Stimulated activated CD8-positive, alpha-beta memory T cell treated with anti-CD3 and anti-CD28 coated beads, Interleukin-2, amount 100 ng/mL, for 1 hour (primary cell): ENCODE data around the gene THADA.
"Not testable (repeated sequence)": the region's sequence is repeated elsewhere in the genome, so short reads cannot be mapped to it uniquely, and the experiment has no call there.

Experiments used
- DNase-seq, 2 donors: peaks; one replicate each; pipeline ENCODE4 v3.0.0-alpha.2; 2020; ENCODE audit warnings: low read depth in 2 of 2

THADA gene

GRCh38 chr2:43465234-43465633 is 130.6 kb downstream of the THADA start:
- no peak for DNase-seq

DNA sequence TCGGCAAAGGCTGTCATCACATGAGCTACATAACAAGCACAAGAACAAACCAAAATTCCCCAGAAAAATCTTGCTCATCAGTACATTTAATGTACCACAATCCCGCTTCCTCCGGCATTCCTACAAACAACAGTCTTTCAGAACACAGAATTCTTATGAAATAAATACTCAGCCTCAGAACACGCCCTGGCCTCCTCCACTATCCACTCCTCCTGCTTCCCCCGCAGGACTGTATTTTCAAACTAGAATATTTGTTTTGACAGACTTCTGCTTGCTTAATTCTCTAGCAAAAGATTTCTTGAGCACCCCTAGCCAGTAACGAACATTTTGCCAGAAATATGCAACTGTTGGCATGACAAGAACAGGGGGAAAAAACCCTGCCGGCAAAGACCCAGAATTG is 131.2 kb downstream of the THADA start:
- DNase-seq: no peak

DNA sequence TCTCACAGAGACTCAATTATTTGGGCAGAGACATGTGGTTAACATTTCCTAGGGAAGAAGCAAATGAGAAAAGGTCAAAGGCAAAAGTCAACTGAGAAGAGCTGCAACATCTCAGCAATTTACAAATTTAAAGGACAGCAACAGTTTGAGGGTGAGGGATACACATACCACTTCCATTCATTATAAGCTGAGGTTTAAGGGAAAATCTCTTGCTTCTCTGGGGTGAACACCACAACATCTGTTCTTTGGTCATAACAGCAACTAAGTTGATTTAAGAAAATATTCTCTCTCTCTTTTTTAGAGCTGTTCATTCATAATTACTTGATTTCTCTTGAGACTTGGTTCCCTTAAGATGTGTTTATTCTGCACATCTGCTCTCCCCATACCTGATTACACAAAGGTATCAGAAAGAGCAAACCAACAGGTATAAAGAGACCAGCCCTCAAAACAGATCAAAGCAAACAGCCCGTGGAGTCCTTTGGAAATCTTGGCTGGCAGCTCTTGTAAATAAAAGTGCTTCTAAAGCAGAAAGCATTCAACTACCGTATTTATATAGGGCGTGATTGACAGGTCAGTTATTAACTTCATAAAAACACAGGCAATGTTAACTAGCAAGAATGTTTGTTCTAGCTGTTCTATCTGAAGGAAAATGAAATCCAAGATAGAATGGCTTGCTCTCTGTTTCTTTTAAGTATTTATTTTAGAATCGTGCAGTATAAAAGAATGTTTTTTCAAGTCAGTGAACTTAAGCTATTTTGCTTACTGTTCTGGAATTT is 132.8 kb downstream of the THADA start:
- DNase-seq: no peak

GRCh38 chr2:43461453-43462073 is 134.3 kb downstream of the THADA start:
- DNase-seq: no peak

GRCh38 chr2:43460611-43461365 is 135.1 kb downstream of the THADA start:
- DNase-seq: no peak

GRCh38 chr2:43460174-43460546 is 135.7 kb downstream of the THADA start:
- no peak for DNase-seq

DNA sequence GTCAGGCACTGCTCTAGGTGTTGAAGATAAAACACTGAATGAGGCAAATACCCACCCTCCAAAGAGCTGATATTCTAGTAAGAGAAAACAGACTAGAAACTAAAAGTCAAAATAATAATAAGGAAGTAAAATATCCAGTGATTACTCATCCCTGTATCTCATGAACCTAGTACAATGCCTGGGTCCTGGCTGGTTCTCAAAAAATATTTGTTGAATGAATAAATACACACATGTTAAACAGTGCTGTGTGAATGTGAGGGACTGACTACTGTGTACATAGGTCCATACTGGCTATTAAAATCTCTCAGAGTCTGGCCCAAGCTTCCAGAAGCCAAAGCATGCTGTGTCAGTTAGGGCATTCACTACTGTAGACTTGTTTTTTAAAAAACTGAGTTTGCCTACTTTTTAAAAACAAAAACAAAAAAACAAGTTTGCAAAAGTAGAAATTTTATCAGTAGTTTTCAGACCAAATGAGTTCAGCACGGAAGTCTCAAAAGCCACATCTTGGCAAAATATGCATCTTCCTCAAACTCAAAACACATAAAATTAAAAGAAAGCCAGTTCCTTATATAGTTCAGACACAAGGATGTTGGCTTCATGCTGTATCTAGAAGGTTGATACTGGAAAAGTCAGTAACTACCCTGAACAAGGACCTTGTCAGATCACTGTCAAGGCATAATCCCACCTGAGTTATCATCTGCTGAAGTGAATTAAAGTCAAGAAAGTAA is 136.2 kb downstream of the THADA start:
- DNase-seq: no peak

DNA sequence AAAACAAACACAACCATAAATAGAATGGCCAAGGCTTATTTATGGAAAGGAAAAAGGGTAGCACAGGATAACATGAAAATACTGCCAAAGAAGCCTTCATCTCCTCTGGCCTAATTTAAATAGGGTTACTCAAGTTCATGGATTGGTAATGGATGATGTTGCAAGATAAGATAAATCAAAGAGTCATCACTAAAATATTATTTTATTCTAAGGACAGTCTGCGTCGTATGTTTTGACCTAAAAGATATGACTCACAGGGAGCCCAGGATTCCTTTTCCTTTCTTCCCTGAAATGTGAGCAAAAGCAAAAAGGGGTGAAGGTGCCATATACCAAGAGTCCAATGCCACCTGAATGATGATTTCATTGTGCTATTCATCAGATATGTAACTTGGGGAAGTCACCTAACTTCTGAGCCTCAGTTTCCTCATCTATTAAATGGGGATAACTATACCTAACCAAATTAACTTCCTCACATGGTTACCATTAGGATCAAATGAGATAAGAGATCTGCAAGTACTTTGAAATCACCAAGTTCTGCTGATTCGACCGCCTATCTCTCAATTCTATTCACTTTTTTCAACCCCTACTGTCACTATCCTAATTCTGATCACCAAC is 137.7 kb downstream of the THADA start:
- no peak for DNase-seq

DNA sequence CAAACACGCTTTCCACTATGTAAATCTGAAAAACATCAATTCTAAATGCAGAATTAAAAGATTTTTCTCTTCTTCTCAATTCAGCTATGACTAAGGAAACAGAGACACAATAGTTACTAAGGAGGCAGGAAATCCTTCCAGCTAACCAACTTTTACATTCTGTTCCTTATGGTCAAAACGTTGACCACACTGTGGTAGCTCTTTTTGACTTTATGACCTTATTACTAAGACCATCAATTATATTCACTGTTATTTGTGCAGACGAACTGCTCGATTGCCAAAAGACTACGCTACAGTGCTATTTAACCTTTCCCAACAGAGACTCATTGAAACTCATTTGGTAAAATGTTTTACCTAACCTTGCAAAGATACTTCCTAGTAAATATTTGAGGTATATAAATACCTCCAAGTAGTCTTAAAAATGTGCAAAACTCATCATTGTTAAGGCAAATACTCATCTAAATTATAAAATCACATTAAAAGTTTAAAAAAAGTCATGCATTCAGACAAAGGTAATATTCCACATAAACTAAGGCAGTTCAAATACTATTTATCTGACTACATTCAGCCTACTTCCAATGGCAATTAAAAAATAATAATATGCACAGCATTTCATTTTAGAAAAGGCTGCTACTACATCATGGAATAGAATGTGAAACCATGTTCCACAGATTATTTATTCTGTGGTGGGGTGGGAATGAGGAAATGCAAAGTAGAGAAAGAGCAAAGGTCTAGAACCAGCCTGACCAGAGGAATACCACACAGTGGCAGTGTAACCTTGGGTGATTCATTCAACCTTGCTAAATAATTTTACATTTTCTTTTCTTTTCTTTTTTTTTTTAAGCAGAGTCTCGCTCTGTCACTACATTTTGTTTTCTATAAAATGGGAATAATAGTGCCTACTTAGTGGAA is 139.9 kb downstream of the THADA start:
- DNase-seq: no peak

DNA sequence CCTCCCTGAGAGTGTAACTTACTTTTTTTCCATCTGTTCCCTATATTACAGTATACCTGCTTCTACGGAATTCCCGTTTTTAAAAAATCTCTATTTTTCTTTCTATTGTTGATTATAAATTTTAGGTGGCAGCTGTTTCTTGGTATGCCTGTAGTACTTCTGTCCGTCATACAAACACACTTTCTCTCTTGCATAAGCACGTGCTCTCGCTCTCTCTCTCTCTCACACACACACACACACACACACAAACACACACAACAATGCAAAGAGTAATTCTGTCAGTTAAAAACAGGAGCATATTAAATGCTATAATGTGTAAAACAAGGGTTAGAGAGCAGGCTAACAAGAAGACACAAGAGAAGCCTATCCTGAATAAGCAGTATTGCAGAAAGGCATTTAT is 140.5 kb downstream of the THADA start:
- no peak for DNase-seq

DNA sequence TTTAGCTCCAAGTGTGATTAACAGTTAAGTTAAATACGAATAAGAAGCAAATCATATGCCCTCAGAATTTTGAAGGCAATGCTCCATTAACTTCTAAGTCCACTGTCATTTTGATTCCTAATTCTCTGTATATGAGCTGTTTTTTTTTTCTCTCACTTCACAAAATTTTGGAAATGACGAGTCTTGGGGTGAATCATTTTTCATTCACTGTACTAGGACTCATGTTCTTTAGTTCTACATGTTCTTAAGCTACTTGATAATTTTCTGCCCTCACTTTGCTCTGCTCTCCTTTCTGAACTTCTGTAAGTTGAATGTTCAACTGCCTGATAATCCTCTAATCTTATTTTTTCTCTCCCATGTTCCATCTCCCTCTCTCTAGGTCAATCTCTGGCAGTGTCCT is 141.0 kb downstream of the THADA start:
- DNase-seq: no peak

DNA sequence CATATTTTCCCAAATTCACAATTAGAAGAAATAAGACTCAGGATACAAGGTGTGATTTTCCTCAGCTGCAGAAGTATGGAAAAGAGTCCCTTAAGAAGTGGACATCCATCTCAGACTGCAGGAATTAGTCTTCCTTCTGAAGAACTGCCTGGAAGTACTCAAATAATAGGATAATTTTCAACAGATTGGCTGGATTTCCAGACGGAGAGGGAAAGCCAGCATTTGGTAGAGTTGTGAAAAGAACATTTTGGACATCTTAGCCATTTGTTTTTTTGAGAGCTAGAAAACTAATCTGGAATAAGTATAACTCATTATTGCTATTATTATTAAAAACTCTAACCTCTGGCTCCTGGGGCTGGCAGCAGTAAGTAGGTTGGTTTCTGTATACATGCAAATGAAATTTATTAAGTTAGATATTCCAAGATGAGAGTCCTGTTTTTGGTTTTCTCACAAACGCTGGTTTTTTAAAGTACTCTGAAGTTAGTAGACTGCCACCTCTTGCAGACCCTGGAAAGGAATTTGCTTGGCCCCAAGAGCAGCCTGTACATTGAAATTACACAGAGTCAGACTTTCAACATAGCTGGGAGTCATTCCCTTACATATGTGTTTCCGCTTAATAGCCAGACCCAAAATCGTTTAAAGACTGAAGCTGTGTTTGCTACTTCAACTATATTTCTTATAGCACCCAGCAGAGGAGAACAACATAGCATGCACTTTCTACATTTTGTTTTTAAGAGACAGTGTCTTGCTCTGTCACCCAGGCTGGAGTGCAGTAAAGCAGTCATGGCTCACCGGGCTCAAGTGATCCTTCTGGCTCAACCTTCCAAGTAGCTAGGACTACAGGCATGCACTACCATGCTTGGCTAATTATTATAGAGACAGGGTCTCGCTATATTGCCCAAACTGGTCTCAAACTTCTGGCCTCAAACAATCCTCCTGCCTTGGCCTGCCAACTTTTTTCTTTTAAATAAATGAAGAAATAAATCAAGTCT is 142.4 kb downstream of the THADA start:
- no peak for DNase-seq

- DNase-seq: no peak
Observed at GRCh38 chr2:43452318-43452731, 143.5 kb downstream of the THADA start.

GRCh38 chr2:43450617-43451016 is 145.2 kb downstream of the THADA start:
- no peak for DNase-seq

DNA sequence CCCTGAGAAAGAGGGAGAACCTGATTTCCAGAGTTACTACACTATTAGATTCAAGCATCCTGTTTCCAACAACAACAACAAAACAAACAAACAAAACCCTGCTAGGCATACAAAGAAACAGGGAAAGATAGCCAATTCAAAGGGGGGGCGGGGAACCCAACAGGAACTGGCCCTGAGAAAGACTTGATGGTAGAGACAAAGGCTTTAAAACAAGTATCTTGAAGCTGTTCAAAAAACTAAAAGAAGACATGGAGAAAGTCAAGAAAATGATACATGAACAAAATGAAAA is 147.1 kb downstream of the THADA start:
- DNase-seq: no peak

DNA sequence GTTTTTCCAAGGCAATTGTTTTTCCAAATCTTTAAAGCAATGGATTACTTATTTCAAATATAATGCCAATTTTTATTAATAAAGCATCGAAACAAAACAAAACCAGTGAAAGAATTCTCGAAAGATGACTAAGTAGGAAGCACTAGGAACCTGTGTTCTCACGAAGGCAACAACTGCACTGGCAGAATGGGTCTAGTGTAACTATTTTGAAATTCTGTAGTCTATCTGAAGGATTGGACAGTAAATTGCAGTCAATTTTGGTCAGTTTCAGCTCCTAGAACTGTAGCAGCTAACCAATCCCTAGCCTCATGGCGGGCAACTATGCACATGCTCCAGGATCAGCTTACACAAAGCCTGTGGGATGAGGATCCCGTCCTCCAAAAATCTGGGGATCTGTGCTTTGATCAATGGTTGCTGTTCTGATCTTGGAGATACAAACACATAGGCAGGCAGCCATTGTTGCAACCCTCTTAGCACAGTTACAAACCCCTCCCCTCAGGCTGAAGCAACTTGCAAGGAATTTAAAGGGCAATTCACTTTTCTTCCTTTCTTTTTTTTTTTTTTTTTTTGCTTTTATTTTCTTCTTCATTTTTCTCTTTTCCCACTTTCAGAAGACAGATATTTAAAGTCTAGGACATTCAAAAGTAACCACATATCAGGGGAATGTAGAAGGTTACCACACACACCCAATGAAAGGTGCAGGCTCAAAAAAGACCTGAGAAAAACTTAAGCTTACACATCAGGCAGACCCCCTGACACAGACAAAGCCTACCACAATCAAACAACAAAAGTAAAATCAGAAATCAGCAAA is 147.6 kb downstream of the THADA start:
- DNase-seq: no peak

GRCh38 chr2:43446755-43447154 is 149.1 kb downstream of the THADA start:
- not testable (repeated sequence) for DNase-seq

DNA sequence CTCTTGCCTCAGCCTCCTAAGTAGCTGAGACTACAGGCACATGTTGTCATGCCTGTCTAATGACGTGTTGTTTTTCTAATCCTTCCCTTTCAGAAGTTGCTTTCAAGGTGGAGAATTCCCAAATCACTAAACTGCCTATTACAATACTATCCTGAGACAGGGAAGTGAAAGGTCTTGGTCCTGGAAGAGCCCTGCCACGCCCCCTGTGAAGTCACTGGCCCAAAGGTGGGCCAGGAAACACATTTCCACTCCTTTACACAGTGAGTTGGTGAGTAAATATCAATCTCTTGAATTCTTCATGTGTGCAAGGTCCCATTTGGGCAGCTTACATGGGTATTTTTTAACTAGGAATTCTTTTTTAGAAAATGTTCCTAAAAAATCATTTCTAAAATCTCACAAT is 150.1 kb downstream of the THADA start:
- no peak for DNase-seq
